ENCODE results near the gene SLC13A1.
"Not testable (repeated sequence)": the region's sequence is repeated elsewhere in the genome, so short reads cannot be mapped to it uniquely, and the experiment has no call there.

The SLC13A1 gene

GRCh38 chr7:123096976-123097375, 102.8 kb downstream of the SLC13A1 start:
- no CpG with 5 or more reads among the region's 1 CpG for WGBS, 2 experiments
- H3K27me3 ChIP-seq (ENCODE audit: control insufficient read depth, insufficient read depth, low read length, poor library complexity, severe bottlenecking), result no peaks in the 10 kb centered on the region
- H3K4me1 ChIP-seq (ENCODE audit: control insufficient read depth, insufficient read depth, low read length), result no peaks in the 10 kb centered on the region
- H3K4me3 ChIP-seq (ENCODE audit: insufficient read depth, low read depth, low read length), result no peak overlapping the region
- no peak overlapping the region for H3K27ac ChIP-seq (ENCODE audit: insufficient read depth, low read depth, low read length, poor library complexity, severe bottlenecking)
- no peaks in the 10 kb centered on the region for H3K36me3 ChIP-seq (ENCODE audit: control insufficient read depth, insufficient read depth, low read length)
- H3K9me3 ChIP-seq (ENCODE audit: control insufficient read depth, low read length), result no peaks in the 10 kb centered on the region

DNA sequence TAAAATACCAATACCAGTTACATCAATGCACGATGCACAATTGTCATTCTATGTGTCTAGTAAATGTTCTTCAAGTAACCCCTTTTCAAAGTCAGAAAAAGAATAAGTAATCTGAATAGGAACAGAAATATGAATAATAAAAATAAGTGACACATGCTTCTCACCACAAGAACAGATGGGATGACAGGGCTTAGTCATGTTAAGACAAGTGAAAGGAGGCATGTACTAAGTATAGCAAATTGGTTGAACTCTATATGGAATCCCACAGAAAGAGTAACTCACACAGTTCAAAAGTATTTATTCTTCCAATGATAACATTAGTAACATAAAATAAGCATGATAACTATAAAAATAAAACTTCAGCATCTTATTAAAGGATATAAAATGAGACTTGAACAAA, 103.3 kb downstream of the SLC13A1 start:
- H3K4me3 ChIP-seq (ENCODE audit: insufficient read depth, low read depth, low read length), result no peak overlapping the region
- no peaks in the 10 kb centered on the region for H3K9me3 ChIP-seq (ENCODE audit: control insufficient read depth, low read length)
- H3K36me3 ChIP-seq (ENCODE audit: control insufficient read depth, insufficient read depth, low read length), result no peaks in the 10 kb centered on the region
- H3K4me1 ChIP-seq (ENCODE audit: control insufficient read depth, insufficient read depth, low read length), result no peaks in the 10 kb centered on the region
- no peaks in the 10 kb centered on the region for H3K27me3 ChIP-seq (ENCODE audit: control insufficient read depth, insufficient read depth, low read length, poor library complexity, severe bottlenecking)
- whole genome bisulfite sequencing, 2 experiments, result no CpG with 5 or more reads among the region's 1 CpG
- H3K27ac ChIP-seq (ENCODE audit: insufficient read depth, low read depth, low read length, poor library complexity, severe bottlenecking), result no peak overlapping the region

- Histone ChIP-seq H3K9me3 (ENCODE audit: control insufficient read depth, low read length) (no peaks in the 10 kb centered on the region), H3K4me3 (ENCODE audit: insufficient read depth, low read depth, low read length) (no peak overlapping the region), H3K4me1 (ENCODE audit: control insufficient read depth, insufficient read depth, low read length) (no peaks in the 10 kb centered on the region), H3K27ac (ENCODE audit: insufficient read depth, low read depth, low read length, poor library complexity, severe bottlenecking) (no peak overlapping the region), H3K27me3 (ENCODE audit: control insufficient read depth, insufficient read depth, low read length, poor library complexity, severe bottlenecking) (no peaks in the 10 kb centered on the region), H3K36me3 (ENCODE audit: control insufficient read depth, insufficient read depth, low read length) (no peaks in the 10 kb centered on the region)
- WGBS, 2 experiments, result 92 to 100% methylated on average over 1 to 2 of the region's 2 CpGs
Observed at GRCh38 chr7:123090456-123090855, 109.3 kb downstream of the SLC13A1 start.

- H3K27ac ChIP-seq (ENCODE audit: insufficient read depth, low read depth, low read length, poor library complexity, severe bottlenecking); H3K36me3 ChIP-seq (ENCODE audit: control insufficient read depth, insufficient read depth, low read length); H3K9me3 ChIP-seq (ENCODE audit: control insufficient read depth, low read length); H3K27me3 ChIP-seq (ENCODE audit: control insufficient read depth, insufficient read depth, low read length, poor library complexity, severe bottlenecking); H3K4me3 ChIP-seq (ENCODE audit: insufficient read depth, low read depth, low read length); H3K4me1 ChIP-seq (ENCODE audit: control insufficient read depth, insufficient read depth, low read length): not testable (repeated sequence)
- WGBS, 2 experiments, result 100% methylated on average over 1 of the region's 1 CpG; no CpG with 5 or more reads in 1 of the 2 experiments
Observed at GRCh38 chr7:123086910-123087309, 112.9 kb downstream of the SLC13A1 start.

- not testable (repeated sequence) for H3K9me3 ChIP-seq (ENCODE audit: control insufficient read depth, low read length); H3K27ac ChIP-seq (ENCODE audit: insufficient read depth, low read depth, low read length, poor library complexity, severe bottlenecking); H3K36me3 ChIP-seq (ENCODE audit: control insufficient read depth, insufficient read depth, low read length); H3K4me1 ChIP-seq (ENCODE audit: control insufficient read depth, insufficient read depth, low read length); H3K27me3 ChIP-seq (ENCODE audit: control insufficient read depth, insufficient read depth, low read length, poor library complexity, severe bottlenecking); H3K4me3 ChIP-seq (ENCODE audit: insufficient read depth, low read depth, low read length)
- 92 to 95% methylated on average over 9 of the region's 9 CpGs for WGBS, 2 experiments
Observed at GRCh38 chr7:123084861-123085260, 114.9 kb downstream of the SLC13A1 start.

- no peaks in the 10 kb centered on the region for H3K27me3 ChIP-seq (ENCODE audit: control insufficient read depth, insufficient read depth, low read length, poor library complexity, severe bottlenecking)
- H3K9me3 ChIP-seq (ENCODE audit: control insufficient read depth, low read length), result no peaks in the 10 kb centered on the region
- H3K4me3 ChIP-seq (ENCODE audit: insufficient read depth, low read depth, low read length), result no peak overlapping the region
- H3K4me1 ChIP-seq (ENCODE audit: control insufficient read depth, insufficient read depth, low read length), result no peaks in the 10 kb centered on the region
- H3K36me3 ChIP-seq (ENCODE audit: control insufficient read depth, insufficient read depth, low read length), result no peaks in the 10 kb centered on the region
- no CpG with 5 or more reads among the region's 1 CpG for WGBS, 2 experiments
- no peak overlapping the region for H3K27ac ChIP-seq (ENCODE audit: insufficient read depth, low read depth, low read length, poor library complexity, severe bottlenecking)
Observed at GRCh38 chr7:123079021-123079420, 120.7 kb downstream of the SLC13A1 start.

DNA sequence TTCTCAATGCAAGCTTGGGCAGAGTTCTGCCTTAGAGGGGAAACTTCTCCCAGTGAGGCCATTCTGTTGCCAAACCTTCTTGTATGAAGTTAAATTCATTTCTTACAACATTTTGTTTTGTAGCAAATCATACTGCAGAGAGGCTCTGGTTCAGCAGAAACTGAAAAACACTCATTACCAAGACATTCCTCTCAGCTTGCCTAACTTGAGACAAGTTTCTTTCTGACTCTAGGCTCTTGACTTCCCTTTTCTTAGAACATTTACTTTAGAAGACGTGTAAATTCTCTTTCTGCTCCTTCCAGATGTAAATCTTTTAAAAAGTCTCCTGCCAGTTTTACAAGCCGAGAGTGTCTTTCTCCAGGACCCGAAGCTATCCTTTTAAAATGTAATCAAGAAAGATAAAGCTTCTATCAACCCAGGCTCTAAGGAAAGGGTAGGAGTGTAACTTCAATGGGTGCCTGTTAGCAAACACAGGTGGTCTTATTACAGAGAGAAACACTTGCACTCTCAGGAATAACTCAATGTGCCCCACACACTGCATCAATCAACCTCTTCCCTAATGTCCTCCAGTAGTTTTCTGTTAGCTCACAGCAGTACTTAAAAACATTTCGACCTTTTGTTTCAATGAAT, 123.8 kb downstream of the SLC13A1 start:
- H3K4me3 ChIP-seq (ENCODE audit: insufficient read depth, low read depth, low read length), result no peak overlapping the region
- H3K27ac ChIP-seq (ENCODE audit: insufficient read depth, low read depth, low read length, poor library complexity, severe bottlenecking), result no peak overlapping the region
- H3K27me3 ChIP-seq (ENCODE audit: control insufficient read depth, insufficient read depth, low read length, poor library complexity, severe bottlenecking), result no peaks in the 10 kb centered on the region
- no peaks in the 10 kb centered on the region for H3K4me1 ChIP-seq (ENCODE audit: control insufficient read depth, insufficient read depth, low read length)
- H3K9me3 ChIP-seq (ENCODE audit: control insufficient read depth, low read length), result no peaks in the 10 kb centered on the region
- WGBS, 2 experiments, result 40 to 56% methylated on average over 3 of the region's 4 CpGs
- no peaks in the 10 kb centered on the region for H3K36me3 ChIP-seq (ENCODE audit: control insufficient read depth, insufficient read depth, low read length)

- Histone ChIP-seq H3K9me3 (ENCODE audit: control insufficient read depth, low read length) (no peaks in the 10 kb centered on the region), H3K4me1 (ENCODE audit: control insufficient read depth, insufficient read depth, low read length) (no peaks in the 10 kb centered on the region), H3K27me3 (ENCODE audit: control insufficient read depth, insufficient read depth, low read length, poor library complexity, severe bottlenecking) (no peaks in the 10 kb centered on the region), H3K27ac (ENCODE audit: insufficient read depth, low read depth, low read length, poor library complexity, severe bottlenecking) (no peak overlapping the region), H3K4me3 (ENCODE audit: insufficient read depth, low read depth, low read length) (no peak overlapping the region), H3K36me3 (ENCODE audit: control insufficient read depth, insufficient read depth, low read length) (no peaks in the 10 kb centered on the region)
- WGBS, 2 experiments, result 65 to 69% methylated on average over 5 of the region's 5 CpGs
Observed at GRCh38 chr7:123070702-123071286, 129.0 kb downstream of the SLC13A1 start.

DNA sequence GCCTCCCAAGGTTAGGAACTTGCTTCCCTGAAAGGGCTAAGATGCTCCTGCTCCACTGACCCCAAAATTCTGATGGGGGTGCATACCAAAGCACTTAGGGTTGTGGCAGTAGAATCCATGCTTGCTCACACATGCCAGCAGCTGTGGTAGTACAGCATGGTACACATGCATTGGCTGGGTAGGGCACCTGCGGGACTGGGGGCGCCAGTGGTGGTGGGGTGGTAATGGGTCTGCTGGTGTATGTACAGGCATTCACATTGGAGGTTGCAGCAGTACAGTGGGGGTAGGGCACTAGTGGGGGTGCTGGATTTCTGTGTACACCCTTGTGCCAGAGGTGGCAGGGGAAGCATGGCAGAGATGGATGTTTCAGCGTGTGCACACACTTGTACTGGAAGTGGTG, 132.0 kb downstream of the SLC13A1 start:
- no peak overlapping the region for H3K4me3 ChIP-seq (ENCODE audit: insufficient read depth, low read depth, low read length)
- no peak overlapping the region for H3K27ac ChIP-seq (ENCODE audit: insufficient read depth, low read depth, low read length, poor library complexity, severe bottlenecking)
- H3K27me3 ChIP-seq (ENCODE audit: control insufficient read depth, insufficient read depth, low read length, poor library complexity, severe bottlenecking), result no peaks in the 10 kb centered on the region
- WGBS, 2 experiments, result 96 to 97% methylated on average over 3 of the region's 3 CpGs
- H3K4me1 ChIP-seq (ENCODE audit: control insufficient read depth, insufficient read depth, low read length), result no peaks in the 10 kb centered on the region
- no peaks in the 10 kb centered on the region for H3K36me3 ChIP-seq (ENCODE audit: control insufficient read depth, insufficient read depth, low read length)
- no peaks in the 10 kb centered on the region for H3K9me3 ChIP-seq (ENCODE audit: control insufficient read depth, low read length)

Data from ectodermal cell (in vitro differentiated cells).